ENCODE results near the gene APBA2.
"Not testable (repeated sequence)": the region's sequence is repeated elsewhere in the genome, so short reads cannot be mapped to it uniquely, and the experiment has no call there.

The APBA2 gene

GRCh38 chr15:29162411-29162810 is 276.6 kb downstream of the APBA2 start:
- TF ChIP-seq MAX (IDR thresholded peaks at IDR 0.05; ENCODE audit: low read depth, low read length) (no peak), POLR2A (IDR thresholded peaks at IDR 0.05; ENCODE audit: extremely low read depth, insufficient read length) (no peak), CTCF (IDR thresholded peaks at IDR 0.05; ENCODE audit: low read depth, low read length) (no peak), MYC (IDR thresholded peaks at IDR 0.05; ENCODE audit: low read depth, low read length) (no peak)
- H3K4me3 ChIP-seq (ENCODE audit: low read depth, low read length) = no peak overlapping the region
- no peak for DNase-seq (ENCODE audit: low read depth)

GRCh38 chr15:29167122-29167521 is 281.3 kb downstream of the APBA2 start:
- DNase-seq (ENCODE audit: low read depth); H3K4me3 ChIP-seq (ENCODE audit: low read depth, low read length): not testable (repeated sequence)

Data from NB4 (cell line).